Measurements from ENCODE around the gene DDR2. TPM values are rescaled to one million over a fixed set of nuclear protein-coding genes. Genes with fewer than 3 reads are reported as not detected.

Gene DDR2
- polyA plus RNA-seq, 3 donors, result 0.07 TPM; not detected in 2

- DNase-seq, result no peak
- Histone ChIP-seq H4K20me1 (ENCODE audit: insufficient read depth, low read length) (no peaks in the 10 kb centered on the region), H3K4me3 (replicated peaks in 1 of 3; ENCODE audit: low read depth in 2 of 3, low read length in 3 of 3) (no peak overlapping the region), H3K79me2 (ENCODE audit: insufficient read depth, low read length) (no peaks in the 10 kb centered on the region), H3K27ac (ENCODE audit: low read depth in 1 of 2, low read length in 2 of 2) (no peak overlapping the region), H2AFZ (ENCODE audit: insufficient read depth, low read depth, low read length, poor library complexity, severe bottlenecking) (no peak overlapping the region), H3K9me3 (replicated peaks in 1 of 2; ENCODE audit: control insufficient read depth in 1 of 2, insufficient read depth in 1 of 2, low read length in 2 of 2) (no peaks in the 10 kb centered on the region), H3K9ac (ENCODE audit: insufficient read depth, low read length, poor library complexity, severe bottlenecking) (no peak overlapping the region), H3K27me3 (ENCODE audit: control insufficient read depth in 2 of 2, insufficient read depth in 2 of 2, low read length in 2 of 2) (no peaks in the 10 kb centered on the region), H3K4me2 (replicated peaks; ENCODE audit: extremely low read depth, low read length, poor library complexity, severe bottlenecking) (no peak overlapping the region), H3K36me3 (replicated peaks in 1 of 2; ENCODE audit: control insufficient read depth in 1 of 2, insufficient read depth in 2 of 2, low read length in 2 of 2) (no peaks in the 10 kb centered on the region), H3K4me1 (ENCODE audit: control insufficient read depth in 1 of 2, insufficient read depth in 2 of 2, low read length in 2 of 2) (no peaks in the 10 kb centered on the region)
- no peaks in the 10 kb centered on the region for H3K4me1 Mint-ChIP-seq
- TF ChIP-seq CTCF (IDR thresholded peaks at IDR 0.05), result no peak
- intact Hi-C loops (cut with micrococcal nuclease), result no loop called here
- H3K9me3 Mint-ChIP-seq, result peaks cover 0 to 4% (median 2%) of the 10 kb centered on the region in 7 donors
- H3K36me3 Mint-ChIP-seq, result no peaks in the 10 kb centered on the region
- no CpG with 5 or more reads among the region's 1 CpG for whole genome bisulfite sequencing (ENCODE audit: insufficient coverage)
- H3K27me3 Mint-ChIP-seq (ENCODE audit: low read depth in 3 of 3), result peaks cover 0 to 4% (median 2%) of the 10 kb centered on the region in 3 donors
- H3K27ac Mint-ChIP-seq, result no peak overlapping the region
- no peak overlapping the region for H3K4me3 Mint-ChIP-seq
Measured at GRCh38 chr1:162719678-162720077, 87.4 kb downstream of the DDR2 start.

GRCh38 chr1:162720996-162721395, 88.7 kb downstream of the DDR2 start:
- no peaks in the 10 kb centered on the region for H3K79me2 ChIP-seq (ENCODE audit: insufficient read depth, low read length)
- H3K36me3 Mint-ChIP-seq, result no peaks in the 10 kb centered on the region

More at GRCh38 chr1:162720996-162721395, 88.7 kb downstream of the DDR2 start:
- no peak for TF ChIP-seq CTCF (IDR thresholded peaks at IDR 0.05)
- no peaks in the 10 kb centered on the region for H3K4me1 ChIP-seq (ENCODE audit: control insufficient read depth in 1 of 2, insufficient read depth in 2 of 2, low read length in 2 of 2)
- no peak overlapping the region for H2AFZ ChIP-seq (ENCODE audit: insufficient read depth, low read depth, low read length, poor library complexity, severe bottlenecking)
- H3K4me1 Mint-ChIP-seq, result no peaks in the 10 kb centered on the region
- no peak overlapping the region for H3K9ac ChIP-seq (ENCODE audit: insufficient read depth, low read length, poor library complexity, severe bottlenecking)
- peaks cover 0 to 4% (median 0%) of the 10 kb centered on the region in 3 donors for H3K27me3 Mint-ChIP-seq (ENCODE audit: low read depth in 3 of 3)
- no peaks in the 10 kb centered on the region for H3K9me3 ChIP-seq (replicated peaks in 1 of 2; ENCODE audit: control insufficient read depth in 1 of 2, insufficient read depth in 1 of 2, low read length in 2 of 2)
- no peak overlapping the region for H3K4me2 ChIP-seq (replicated peaks; ENCODE audit: extremely low read depth, low read length, poor library complexity, severe bottlenecking)
- no peak overlapping the region for H3K27ac ChIP-seq (ENCODE audit: low read depth in 1 of 2, low read length in 2 of 2)
- peaks cover 0 to 4% (median 0%) of the 10 kb centered on the region in 7 donors for H3K9me3 Mint-ChIP-seq
- DNase-seq, result no peak
- WGBS (ENCODE audit: insufficient coverage), result no CpG with 5 or more reads among the region's 1 CpG
- intact Hi-C loops (cut with micrococcal nuclease), result no loop called here
- no peak overlapping the region for H3K4me3 Mint-ChIP-seq
- no peak overlapping the region for H3K4me3 ChIP-seq (replicated peaks in 1 of 3; ENCODE audit: low read depth in 2 of 3, low read length in 3 of 3)
- no peaks in the 10 kb centered on the region for H4K20me1 ChIP-seq (ENCODE audit: insufficient read depth, low read length)
- H3K36me3 ChIP-seq (replicated peaks in 1 of 2; ENCODE audit: control insufficient read depth in 1 of 2, insufficient read depth in 2 of 2, low read length in 2 of 2), result no peaks in the 10 kb centered on the region
- H3K27ac Mint-ChIP-seq, result no peak overlapping the region
- H3K27me3 ChIP-seq (ENCODE audit: control insufficient read depth in 2 of 2, insufficient read depth in 2 of 2, low read length in 2 of 2), result no peaks in the 10 kb centered on the region

Data from CD14-positive monocyte (primary cell).